Measurements from ENCODE around the gene UFSP1. TPM values are rescaled to one million over a fixed set of nuclear protein-coding genes. Genes with fewer than 3 reads are reported as not detected.
"Not testable (repeated sequence)": the region's sequence is repeated elsewhere in the genome, so short reads cannot be mapped to it uniquely, and the experiment has no call there.

The UFSP1 gene
- total RNA-seq, 3 donors from 2014 or later (not counting 1 experiment from before 2014, with no cell fraction given): 1.0 to 1.9 (median 1.3) TPM

GRCh38 chr7:100929808-100930174 lies 40.3 kb upstream of the UFSP1 start:
- H3K27ac Mint-ChIP-seq: no peak overlapping the region
- H3K9me3 ChIP-seq (ENCODE audit: control insufficient read depth, insufficient read depth, low read length): no peaks in the 10 kb centered on the region

GRCh38 chr7:100923616-100924015 lies 34.1 kb upstream of the UFSP1 start:
- peaks cover 19 to 33% of the 10 kb centered on the region in 2 donors for H3K27me3 Mint-ChIP-seq (ENCODE audit: low read depth in 2 of 2)
- H3K9me3 ChIP-seq (ENCODE audit: control insufficient read depth, insufficient read depth, low read length); H3K9me3 Mint-ChIP-seq; H3K27ac ChIP-seq (ENCODE audit: low read length); H3K36me3 ChIP-seq (ENCODE audit: control insufficient read depth, insufficient read depth, low read length); intact Hi-C loops (cut with micrococcal nuclease); H3K27me3 ChIP-seq (ENCODE audit: control insufficient read depth, insufficient read depth, low read length); ATAC-seq; H3K27ac Mint-ChIP-seq; H3K4me1 ChIP-seq (ENCODE audit: control insufficient read depth, insufficient read depth, low read length); DNase-seq; H3K4me1 Mint-ChIP-seq; H3K4me3 Mint-ChIP-seq; H3K4me3 ChIP-seq (ENCODE audit: low read length); H3K36me3 Mint-ChIP-seq: not testable (repeated sequence)
- WGBS (ENCODE audit: insufficient coverage): 58% methylated on average over 4 of the region's 4 CpGs

More at GRCh38 chr7:100929808-100930174, 40.3 kb upstream of the UFSP1 start:
- no peaks in the 10 kb centered on the region for H3K4me1 ChIP-seq (ENCODE audit: control insufficient read depth, insufficient read depth, low read length)
- TF ChIP-seq CTCF (IDR thresholded peaks at IDR 0.05): no peak
- intact Hi-C loops (cut with micrococcal nuclease): no loop called here
- no peak for DNase-seq
- no peak overlapping the region for H3K27ac ChIP-seq (ENCODE audit: low read length)
- H3K36me3 Mint-ChIP-seq: no peaks in the 10 kb centered on the region
- 88% methylated on average over 1 of the region's 1 CpG for WGBS (ENCODE audit: insufficient coverage)
- no peaks in the 10 kb centered on the region for H3K9me3 Mint-ChIP-seq
- H3K4me3 Mint-ChIP-seq: no peak overlapping the region
- H3K4me1 Mint-ChIP-seq: no peaks in the 10 kb centered on the region
- peaks cover 0 to 7% of the 10 kb centered on the region in 2 donors for H3K27me3 Mint-ChIP-seq (ENCODE audit: low read depth in 2 of 2)
- ATAC-seq: no peak
- H3K36me3 ChIP-seq (ENCODE audit: control insufficient read depth, insufficient read depth, low read length): no peaks in the 10 kb centered on the region
- no peak overlapping the region for H3K4me3 ChIP-seq (ENCODE audit: low read length)
- peaks cover 2% of the 10 kb centered on the region for H3K27me3 ChIP-seq (ENCODE audit: control insufficient read depth, insufficient read depth, low read length)

- no peaks in the 10 kb centered on the region for H3K4me1 ChIP-seq (ENCODE audit: control insufficient read depth, insufficient read depth, low read length)
- DNase-seq: no peak
- no peaks in the 10 kb centered on the region for H3K9me3 Mint-ChIP-seq
- H3K4me3 ChIP-seq (ENCODE audit: low read length): no peak overlapping the region
- no peaks in the 10 kb centered on the region for H3K36me3 Mint-ChIP-seq
- no peaks in the 10 kb centered on the region for H3K9me3 ChIP-seq (ENCODE audit: control insufficient read depth, insufficient read depth, low read length)
- H3K27me3 ChIP-seq (ENCODE audit: control insufficient read depth, insufficient read depth, low read length): no peaks in the 10 kb centered on the region
- no peaks in the 10 kb centered on the region for H3K36me3 ChIP-seq (ENCODE audit: control insufficient read depth, insufficient read depth, low read length)
- intact Hi-C loops (cut with micrococcal nuclease): no loop called here
- no peak overlapping the region for H3K4me3 Mint-ChIP-seq
- no peak overlapping the region for H3K27ac ChIP-seq (ENCODE audit: low read length)
- H3K27ac Mint-ChIP-seq: no peak overlapping the region
- H3K4me1 Mint-ChIP-seq: no peaks in the 10 kb centered on the region
- no peak for TF ChIP-seq CTCF (IDR thresholded peaks at IDR 0.05)
- no peak for ATAC-seq
- peaks cover 22 to 33% of the 10 kb centered on the region in 2 donors for H3K27me3 Mint-ChIP-seq (ENCODE audit: low read depth in 2 of 2)
These were observed 31.5 kb upstream of the UFSP1 start for GRCh38 chr7:100921039-100921438.

GRCh38 chr7:100919779-100920437 lies 30.4 kb upstream of the UFSP1 start:
- WGBS (ENCODE audit: insufficient coverage): 85% methylated on average over 8 of the region's 9 CpGs
- H3K9me3 ChIP-seq (ENCODE audit: control insufficient read depth, insufficient read depth, low read length); DNase-seq; H3K4me1 ChIP-seq (ENCODE audit: control insufficient read depth, insufficient read depth, low read length); H3K27ac Mint-ChIP-seq; H3K4me3 ChIP-seq (ENCODE audit: low read length); H3K27ac ChIP-seq (ENCODE audit: low read length); intact Hi-C loops (cut with micrococcal nuclease); H3K36me3 ChIP-seq (ENCODE audit: control insufficient read depth, insufficient read depth, low read length); H3K4me1 Mint-ChIP-seq; H3K36me3 Mint-ChIP-seq; H3K9me3 Mint-ChIP-seq; ATAC-seq; H3K4me3 Mint-ChIP-seq; H3K27me3 ChIP-seq (ENCODE audit: control insufficient read depth, insufficient read depth, low read length): not testable (repeated sequence)
- H3K27me3 Mint-ChIP-seq (ENCODE audit: low read depth in 2 of 2): peaks cover 22 to 33% of the 10 kb centered on the region in 2 donors

GRCh38 chr7:100919335-100919734 lies 29.8 kb upstream of the UFSP1 start:
- H3K27me3 ChIP-seq (ENCODE audit: control insufficient read depth, insufficient read depth, low read length); H3K4me3 ChIP-seq (ENCODE audit: low read length); DNase-seq; H3K36me3 Mint-ChIP-seq; H3K4me1 ChIP-seq (ENCODE audit: control insufficient read depth, insufficient read depth, low read length); H3K27ac Mint-ChIP-seq; H3K4me3 Mint-ChIP-seq; ATAC-seq; intact Hi-C loops (cut with micrococcal nuclease); H3K36me3 ChIP-seq (ENCODE audit: control insufficient read depth, insufficient read depth, low read length); H3K27ac ChIP-seq (ENCODE audit: low read length); H3K4me1 Mint-ChIP-seq; H3K9me3 ChIP-seq (ENCODE audit: control insufficient read depth, insufficient read depth, low read length); H3K9me3 Mint-ChIP-seq: not testable (repeated sequence)
- peaks cover 22 to 33% of the 10 kb centered on the region in 2 donors for H3K27me3 Mint-ChIP-seq (ENCODE audit: low read depth in 2 of 2)
- 96% methylated on average over 4 of the region's 5 CpGs for WGBS (ENCODE audit: insufficient coverage)
